Measurements from ENCODE around the gene SPPL2B.
A peak's percentile ranks its signal among the peaks of the same experiment; 100 is the strongest.

SPPL2B gene

GRCh38 chr19:2324220-2324948 is 4.1 kb upstream of the SPPL2B start:
- DNase-seq = no peak

GRCh38 chr19:2325281-2326046 is 3.0 kb upstream of the SPPL2B start:
- DNase-seq = no peak

- DNase-seq = no peak
Observed at GRCh38 chr19:2326699-2327360, 1.7 kb upstream of the SPPL2B start.

- DNase-seq = peak; percentile 64
Observed at GRCh38 chr19:2327773-2328400, 597 bp upstream of the SPPL2B start.

GRCh38 chr19:2329149-2329478 is 630 bp downstream of the SPPL2B start:
- DNase-seq = no peak

GRCh38 chr19:2329501-2329916 is 1.0 kb downstream of the SPPL2B start:
- DNase-seq = no peak

- no peak for DNase-seq
Observed at GRCh38 chr19:2330255-2330631, 1.8 kb downstream of the SPPL2B start.

GRCh38 chr19:2330632-2331284 is 2.3 kb downstream of the SPPL2B start:
- peak; percentile 46 for DNase-seq

GRCh38 chr19:2331601-2332246 is 3.2 kb downstream of the SPPL2B start:
- no peak for DNase-seq

- no peak for DNase-seq
Observed at GRCh38 chr19:2332341-2333026, 4.0 kb downstream of the SPPL2B start.

GRCh38 chr19:2333027-2333806 is 4.7 kb downstream of the SPPL2B start:
- DNase-seq = peak; percentile 36

GRCh38 chr19:2333807-2334211 is 5.3 kb downstream of the SPPL2B start:
- no peak for DNase-seq

GRCh38 chr19:2334426-2334825 is 5.9 kb downstream of the SPPL2B start:
- DNase-seq = no peak

- DNase-seq = no peak
Observed at GRCh38 chr19:2334986-2335846, 6.7 kb downstream of the SPPL2B start.

GRCh38 chr19:2335848-2336247 is 7.4 kb downstream of the SPPL2B start:
- no peak for DNase-seq

- DNase-seq = no peak
Observed at GRCh38 chr19:2336528-2337328, 8.2 kb downstream of the SPPL2B start.

- peak; percentile 62 for DNase-seq
Observed at GRCh38 chr19:2337329-2337707, 8.8 kb downstream of the SPPL2B start.

- DNase-seq = no peak
Observed at GRCh38 chr19:2338055-2338615, 9.7 kb downstream of the SPPL2B start.

Data from NCI-H510A treated with DMSO at 0.1 percent for 48 hours (cell line).